ENCODE data around the gene BTBD17. TPM values are rescaled to one million over a fixed set of nuclear protein-coding genes. Genes with fewer than 3 reads are reported as not detected.

The BTBD17 gene
- total and polyA plus RNA-seq, 2 of the 8 experiments (the other 6 are each of a cell fraction or from before 2014, with no cell fraction given), result 7.0 to 14.8 TPM

DNA sequence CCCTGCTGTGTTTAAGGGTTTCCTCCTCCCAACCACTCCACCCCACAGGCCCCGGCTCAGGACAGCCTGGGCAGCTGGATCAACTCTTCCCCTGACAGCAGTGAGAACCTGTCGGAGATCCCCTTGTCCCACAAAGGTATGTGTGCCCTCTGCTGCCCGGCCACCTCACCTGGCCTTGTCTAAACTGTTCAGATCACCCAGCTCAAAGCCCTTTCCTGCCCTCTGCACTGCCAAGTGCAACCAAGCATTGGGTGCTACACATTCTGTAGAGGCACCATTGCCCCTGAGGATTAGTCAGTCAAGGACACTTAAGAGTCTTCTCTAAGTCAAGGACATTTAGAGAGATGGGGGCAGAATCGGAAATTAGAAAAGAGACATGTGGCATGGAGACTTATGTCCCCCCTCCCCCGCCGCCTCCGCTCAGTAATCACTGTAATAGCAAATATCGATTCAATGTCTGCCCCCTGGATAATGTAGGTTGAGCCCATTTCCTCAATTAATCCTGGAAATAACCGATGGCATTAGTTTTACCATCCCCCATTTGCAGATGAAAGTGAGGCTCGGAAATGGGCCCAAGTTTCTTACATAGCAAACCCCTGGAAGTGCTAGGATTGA, 8.1 kb downstream of the BTBD17 start:
- WGBS, 2 experiments (ENCODE audit: extremely low coverage in 1 of 2, insufficient coverage in 1 of 2, insufficient read length in 1 of 2, insufficient replicate concordance in 2 of 2, low coverage in 1 of 2, low lambda C conversion rate in 2 of 2, missing lambda C conversion rate in 1 of 2), result 83% methylated on average over 10 of the region's 10 CpGs; no CpG with 5 or more reads in 1 of the 2 experiments
- H2AFZ ChIP-seq (ENCODE audit: low read length), result no peak overlapping the region
- H3K27ac ChIP-seq (ENCODE audit: low read depth, low read length), result no peak overlapping the region
- H3K27me3 ChIP-seq (replicated peaks in 1 of 4; ENCODE audit: control insufficient read depth in 3 of 4, extremely low read depth in 1 of 4, insufficient read depth in 3 of 4, low read length in 3 of 4), result peaks cover 16 to 49% (median 33%) of the 10 kb centered on the region in 4 experiments
- DNase-seq (ENCODE audit: low read depth in 1 of 2, low spot score in 2 of 2) (no peak), FAIRE-seq (no peak)
- TF ChIP-seq RNF2 (IDR thresholded peaks at IDR 0.05; ENCODE audit: borderline replicate concordance, low read depth, low read length, missing control alignments, poor library complexity, severe bottlenecking), result peak; percentile 14
- TF ChIP-seq, protein P1, sequence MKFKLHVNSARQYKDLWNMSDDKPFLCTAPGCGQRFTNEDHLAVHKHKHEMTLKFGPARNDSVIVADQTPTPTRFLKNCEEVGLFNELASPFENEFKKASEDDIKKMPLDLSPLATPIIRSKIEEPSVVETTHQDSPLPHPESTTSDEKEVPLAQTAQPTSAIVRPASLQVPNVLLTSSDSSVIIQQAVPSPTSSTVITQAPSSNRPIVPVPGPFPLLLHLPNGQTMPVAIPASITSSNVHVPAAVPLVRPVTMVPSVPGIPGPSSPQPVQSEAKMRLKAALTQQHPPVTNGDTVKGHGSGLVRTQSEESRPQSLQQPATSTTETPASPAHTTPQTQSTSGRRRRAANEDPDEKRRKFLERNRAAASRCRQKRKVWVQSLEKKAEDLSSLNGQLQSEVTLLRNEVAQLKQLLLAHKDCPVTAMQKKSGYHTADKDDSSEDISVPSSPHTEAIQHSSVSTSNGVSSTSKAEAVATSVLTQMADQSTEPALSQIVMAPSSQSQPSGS (IDR thresholded peaks at IDR 0.05; ENCODE audit: low read length), result no peak
- no peak overlapping the region for H2BK5ac ChIP-seq (ENCODE audit: low read depth, low read length)
- H3K9ac ChIP-seq (replicated peaks in 1 of 4; ENCODE audit: extremely low read depth in 1 of 4, low read depth in 3 of 4, low read length in 3 of 4), result no peak overlapping the region
- no peak overlapping the region for H3K4ac ChIP-seq (replicated peaks; ENCODE audit: insufficient read length, low read depth, low read length)
- no peak overlapping the region for H4K91ac ChIP-seq (replicated peaks; ENCODE audit: insufficient read length, low read length)
- ChIA-PET POLR2A (ENCODE audit: partially characterized antibody) (no interaction called here), CTCF (ENCODE audit: partially characterized antibody) (interaction anchor here (1.1 to 11.2 kb wide), 18 partner anchors 9 to 180 kb away, joined by 3 to 114 read pairs (median 8); partner anchors contain the start of genes BTBD17 and GPR142)
- H3K36me3 ChIP-seq (ENCODE audit: control insufficient read depth in 2 of 4, insufficient read depth in 4 of 4, low read length in 3 of 4), result peaks cover 0 to 10% (median 0%) of the 10 kb centered on the region in 4 experiments; a peak in 1 of 8 replicates
- H2BK15ac ChIP-seq (ENCODE audit: low read length), result peak overlapping the region; percentile 77; the same call in 1 of the 2 replicates
- H3K79me1 ChIP-seq (ENCODE audit: low read depth, low read length), result no peaks in the 10 kb centered on the region
- H3K4me2 ChIP-seq (ENCODE audit: insufficient read depth in 1 of 2, low read depth in 2 of 2, low read length in 2 of 2), result peak overlapping the region in 1 of 2 experiments; percentile 40; a peak in 1 of 4 replicates
- H3K14ac ChIP-seq (ENCODE audit: insufficient read length), result no peak overlapping the region
- peaks cover 0 to 3% of the 10 kb centered on the region in 2 experiments for H4K20me1 ChIP-seq (replicated peaks in 1 of 2; ENCODE audit: control insufficient read depth in 1 of 2, insufficient read depth in 2 of 2, low read length in 2 of 2)
- no peak overlapping the region for H2BK120ac ChIP-seq (replicated peaks; ENCODE audit: low read depth, low read length)
- no peak overlapping the region for H2AK5ac ChIP-seq (ENCODE audit: low read depth, low read length)
- no peak overlapping the region for H2BK20ac ChIP-seq (ENCODE audit: low read length)
- H3K18ac ChIP-seq (ENCODE audit: extremely low read depth, low read length), result no peak overlapping the region
- H3K23me2 ChIP-seq (ENCODE audit: low read depth, low read length), result peaks cover 2% of the 10 kb centered on the region; the same call in 1 of the 2 replicates
- peaks cover 0 to 8% (median 6%) of the 10 kb centered on the region in 4 experiments; a peak in 5 of 7 replicates for H3K4me1 ChIP-seq (replicated peaks in 1 of 4; ENCODE audit: control insufficient read depth in 3 of 4, insufficient read depth in 4 of 4, low read length in 3 of 4)
- no peak overlapping the region for H3K23ac ChIP-seq (ENCODE audit: insufficient read length)
- H2BK12ac ChIP-seq (ENCODE audit: low read depth, low read length), result no peak overlapping the region
- H4K5ac ChIP-seq (ENCODE audit: insufficient read length, low read depth, low read length), result no peak overlapping the region
- H3K9me3 ChIP-seq (ENCODE audit: insufficient read depth in 2 of 2, low read depth in 1 of 2, low read length in 1 of 2), result no peaks in the 10 kb centered on the region
- H3K4me3 ChIP-seq (ENCODE audit: extremely low read depth in 1 of 4, insufficient read depth in 2 of 4, low read depth in 3 of 4, low read length in 4 of 4), result no peak overlapping the region; a peak in 1 of 8 replicates
- H3K56ac ChIP-seq (replicated peaks; ENCODE audit: insufficient read length, low read depth, low read length), result no peak overlapping the region
- H4K8ac ChIP-seq (ENCODE audit: extremely low read depth, insufficient read depth, low read length), result no peak overlapping the region
- H3K79me2 ChIP-seq (ENCODE audit: control insufficient read depth in 1 of 2, insufficient read depth in 2 of 2, low read length in 2 of 2), result no peaks in the 10 kb centered on the region
